Liver (tissue), 9 donors: ENCODE measurements around the gene PRMT7. TPM values are rescaled to one million over a fixed set of nuclear protein-coding genes. Genes with fewer than 3 reads are reported as not detected.

Experiments
- DNase-seq: peaks from one replicate; pipeline ENCODE4 v3.0.0-alpha.2; 2017; ENCODE audit warnings: low spot score
- H3K27ac ChIP-seq, 2 donors: one replicate each; pipeline ENCODE4 v1.7.0; 2013; ENCODE audit warnings: inconsistent platforms in 2 of 2, low read length in 2 of 2, control low read depth in 1 of 2, low read depth in 1 of 2, mild to moderate bottlenecking in 1 of 2
- H3K27me3 ChIP-seq, 4 donors: one replicate each; pipeline versions ENCODE4 v1.6.1 to v1.7.0; 2013; ENCODE audit warnings: low read length in 3 of 4, inconsistent platforms in 1 of 4, mild to moderate bottlenecking in 1 of 4, moderate library complexity in 1 of 4; ENCODE audit not compliant: control insufficient read depth in 4 of 4, insufficient read depth in 4 of 4
- H3K36me3 ChIP-seq, 4 donors: one replicate each; pipeline versions ENCODE4 v1.6.1 to v1.7.0; 2013; ENCODE audit warnings: low read length in 3 of 4, mild to moderate bottlenecking in 3 of 4, low read depth in 1 of 4, moderate library complexity in 1 of 4; ENCODE audit not compliant: control insufficient read depth in 4 of 4, insufficient read depth in 3 of 4
- H3K4me1 ChIP-seq, 4 donors: one replicate each; pipeline versions ENCODE4 v1.6.1 to v1.7.0; 2013; ENCODE audit warnings: low read length in 3 of 4, mild to moderate bottlenecking in 3 of 4, moderate library complexity in 1 of 4; ENCODE audit not compliant: control insufficient read depth in 4 of 4, insufficient read depth in 4 of 4
- H3K4me3 ChIP-seq, 3 donors: one replicate each; pipeline versions ENCODE4 v1.6.1 to v1.7.0; 2013; ENCODE audit warnings: low read length in 3 of 3, control low read depth in 1 of 3, low read depth in 1 of 3, mild to moderate bottlenecking in 1 of 3
- H3K9ac ChIP-seq, 2 donors: one replicate each; pipeline ENCODE4 v1.7.0; 2013; ENCODE audit warnings: low read length in 2 of 2, mild to moderate bottlenecking in 2 of 2, moderate library complexity in 2 of 2, control low read depth in 1 of 2, low read depth in 1 of 2
- H3K9me3 ChIP-seq, 4 donors: one replicate each; pipeline versions ENCODE4 v1.6.1 to v1.7.0; 2013; ENCODE audit warnings: low read length in 3 of 4; ENCODE audit not compliant: control insufficient read depth in 4 of 4
- EGR1 ChIP-seq, 2 donors: IDR thresholded peaks; 2 replicates each; pipeline ENCODE4 v1.6.1; 2016 to 2018; ENCODE audit warnings: antibody characterized with exemption in 2 of 2, low read depth in 2 of 2
- FOXA1 ChIP-seq: IDR thresholded peaks from 2 replicates; pipeline ENCODE4 v1.6.1; 2016; ENCODE audit warnings: antibody characterized with exemption
- FOXA2 ChIP-seq: IDR thresholded peaks from 2 replicates; pipeline ENCODE4 v1.6.1; 2016; ENCODE audit warnings: antibody characterized with exemption
- GABPA ChIP-seq, 2 donors: IDR thresholded peaks in 1 of 2; conservative IDR thresholded peaks in 1 of 2; 2 replicates each; pipeline ENCODE4 v1.6.1; 2016; ENCODE audit warnings: antibody characterized with exemption in 2 of 2, mild to moderate bottlenecking in 1 of 2, moderate library complexity in 1 of 2
- HNF4A ChIP-seq, 2 donors: conservative IDR thresholded peaks; 2 replicates each; pipeline ENCODE4 v1.6.1; 2016; ENCODE audit warnings: antibody characterized with exemption in 2 of 2, mild to moderate bottlenecking in 2 of 2
- HNF4G ChIP-seq: IDR thresholded peaks from 2 replicates; pipeline ENCODE4 v1.6.1; 2016; ENCODE audit warnings: antibody characterized with exemption
- JUND ChIP-seq, 2 donors: IDR thresholded peaks; 2 replicates each; pipeline ENCODE4 v1.6.1; 2016; ENCODE audit warnings: antibody characterized with exemption in 2 of 2
- RAD21 ChIP-seq, 2 donors: IDR thresholded peaks; 2 replicates each; pipeline ENCODE4 v1.6.1; 2016; ENCODE audit warnings: antibody characterized with exemption in 2 of 2, mild to moderate bottlenecking in 2 of 2
- RXRA ChIP-seq, 2 donors: IDR thresholded peaks; 2 replicates each; pipeline ENCODE4 v1.6.1; 2017 to 2018; ENCODE audit warnings: antibody characterized with exemption in 2 of 2, mild to moderate bottlenecking in 1 of 2
- YY1 ChIP-seq: IDR thresholded peaks from 2 replicates; pipeline ENCODE4 v1.6.1; 2016; ENCODE audit warnings: antibody characterized with exemption, mild to moderate bottlenecking
- WGBS: extraction: QIAGEN DNeasy Blood & Tissue Kit; methylation state at CpG from one replicate; pipeline ENCODE4 v1.1.7; 2013; 5-methylcytosine and 5-hydroxymethylcytosine counted together
- polyA plus RNA-seq, 2 donors: library from polyadenylated mRNA; stranded (reverse) in 1 of 2; unstranded in 1 of 2; fragments of 200-250 nt in 1 of 2; fragments of >200 nt in 1 of 2; fragmentation: Nextera tagmentation in 1 of 2; extraction: Ambion mirVana in 1 of 2; gene quantifications; one replicate each; pipeline versions ENCODE4 v1.2.1 to v1.2.3, GENCODE V29; 2013 to 2015
- total RNA-seq, 2 donors: library from RNA; depleted of rRNA; stranded (reverse); fragments of >200 nt; gene quantifications; one replicate each; pipeline ENCODE4 v1.2.3, GENCODE V29; 2014
- TF ChIP-seq, protein P1 (sequence below): IDR thresholded peaks from 2 replicates; pipeline ENCODE4 v1.6.1; 2016; ENCODE audit warnings: antibody characterized with exemption, mild to moderate bottlenecking
- TF ChIP-seq, protein P2 (sequence below): IDR thresholded peaks from 2 replicates; pipeline ENCODE4 v1.6.1; 2016; ENCODE audit warnings: antibody characterized with exemption
- TF ChIP-seq, protein P3 (sequence below): IDR thresholded peaks from 2 replicates; pipeline ENCODE4 v1.6.1; 2016; ENCODE audit warnings: antibody characterized with exemption
- TF ChIP-seq, protein P4 (sequence below): IDR thresholded peaks from 2 replicates; pipeline ENCODE4 v1.6.1; 2016; ENCODE audit warnings: antibody characterized with exemption
- donor health status: healthy.
- donor health status: healthy.
- donor health status: healthy.
- donor health status: healthy.
- donor health status: healthy.

PRMT7 gene
- total and polyA plus RNA-seq, 4 donors, result 10.7 to 31.5 (median 17.5) TPM

DNA sequence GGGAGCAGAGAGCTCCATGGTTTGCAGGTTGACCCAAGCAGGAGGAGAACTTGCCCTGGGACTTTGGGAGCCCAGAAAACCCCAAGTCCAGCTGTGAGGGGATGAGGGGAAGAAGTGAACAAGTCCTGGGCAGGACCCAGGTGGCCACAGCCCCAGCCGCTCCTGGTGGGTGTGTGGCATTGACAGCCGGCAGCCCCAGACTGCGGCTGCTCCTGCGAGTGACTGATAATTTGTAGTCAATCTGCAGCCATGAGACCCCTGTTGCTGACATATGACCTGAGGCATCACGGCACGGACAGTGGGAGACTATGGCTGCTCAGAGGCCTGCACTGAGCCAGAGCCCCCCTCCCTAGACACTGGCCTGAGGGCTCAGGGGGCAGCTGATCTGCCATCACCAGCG is 66.4 kb downstream of the PRMT7 start (continued):
- TF ChIP-seq, protein P1, sequence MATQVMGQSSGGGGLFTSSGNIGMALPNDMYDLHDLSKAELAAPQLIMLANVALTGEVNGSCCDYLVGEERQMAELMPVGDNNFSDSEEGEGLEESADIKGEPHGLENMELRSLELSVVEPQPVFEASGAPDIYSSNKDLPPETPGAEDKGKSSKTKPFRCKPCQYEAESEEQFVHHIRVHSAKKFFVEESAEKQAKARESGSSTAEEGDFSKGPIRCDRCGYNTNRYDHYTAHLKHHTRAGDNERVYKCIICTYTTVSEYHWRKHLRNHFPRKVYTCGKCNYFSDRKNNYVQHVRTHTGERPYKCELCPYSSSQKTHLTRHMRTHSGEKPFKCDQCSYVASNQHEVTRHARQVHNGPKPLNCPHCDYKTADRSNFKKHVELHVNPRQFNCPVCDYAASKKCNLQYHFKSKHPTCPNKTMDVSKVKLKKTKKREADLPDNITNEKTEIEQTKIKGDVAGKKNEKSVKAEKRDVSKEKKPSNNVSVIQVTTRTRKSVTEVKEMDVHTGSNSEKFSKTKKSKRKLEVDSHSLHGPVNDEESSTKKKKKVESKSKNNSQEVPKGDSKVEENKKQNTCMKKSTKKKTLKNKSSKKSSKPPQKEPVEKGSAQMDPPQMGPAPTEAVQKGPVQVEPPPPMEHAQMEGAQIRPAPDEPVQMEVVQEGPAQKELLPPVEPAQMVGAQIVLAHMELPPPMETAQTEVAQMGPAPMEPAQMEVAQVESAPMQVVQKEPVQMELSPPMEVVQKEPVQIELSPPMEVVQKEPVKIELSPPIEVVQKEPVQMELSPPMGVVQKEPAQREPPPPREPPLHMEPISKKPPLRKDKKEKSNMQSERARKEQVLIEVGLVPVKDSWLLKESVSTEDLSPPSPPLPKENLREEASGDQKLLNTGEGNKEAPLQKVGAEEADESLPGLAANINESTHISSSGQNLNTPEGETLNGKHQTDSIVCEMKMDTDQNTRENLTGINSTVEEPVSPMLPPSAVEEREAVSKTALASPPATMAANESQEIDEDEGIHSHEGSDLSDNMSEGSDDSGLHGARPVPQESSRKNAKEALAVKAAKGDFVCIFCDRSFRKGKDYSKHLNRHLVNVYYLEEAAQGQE, result no peak
- no peak for TF ChIP-seq RXRA (IDR thresholded peaks at IDR 0.05)
- TF ChIP-seq, protein P2, sequence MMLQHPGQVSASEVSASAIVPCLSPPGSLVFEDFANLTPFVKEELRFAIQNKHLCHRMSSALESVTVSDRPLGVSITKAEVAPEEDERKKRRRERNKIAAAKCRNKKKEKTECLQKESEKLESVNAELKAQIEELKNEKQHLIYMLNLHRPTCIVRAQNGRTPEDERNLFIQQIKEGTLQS, result no peak
- no peak for TF ChIP-seq JUND (IDR thresholded peaks at IDR 0.05)
- no peak for TF ChIP-seq GABPA (IDR thresholded peaks at IDR 0.05 in 1 of 2, conservative IDR thresholded peaks at IDR 0.05 in 1 of 2)
- TF ChIP-seq FOXA1, result no peak
- TF ChIP-seq HNF4A (conservative IDR thresholded peaks at IDR 0.05), result no peak

DNA sequence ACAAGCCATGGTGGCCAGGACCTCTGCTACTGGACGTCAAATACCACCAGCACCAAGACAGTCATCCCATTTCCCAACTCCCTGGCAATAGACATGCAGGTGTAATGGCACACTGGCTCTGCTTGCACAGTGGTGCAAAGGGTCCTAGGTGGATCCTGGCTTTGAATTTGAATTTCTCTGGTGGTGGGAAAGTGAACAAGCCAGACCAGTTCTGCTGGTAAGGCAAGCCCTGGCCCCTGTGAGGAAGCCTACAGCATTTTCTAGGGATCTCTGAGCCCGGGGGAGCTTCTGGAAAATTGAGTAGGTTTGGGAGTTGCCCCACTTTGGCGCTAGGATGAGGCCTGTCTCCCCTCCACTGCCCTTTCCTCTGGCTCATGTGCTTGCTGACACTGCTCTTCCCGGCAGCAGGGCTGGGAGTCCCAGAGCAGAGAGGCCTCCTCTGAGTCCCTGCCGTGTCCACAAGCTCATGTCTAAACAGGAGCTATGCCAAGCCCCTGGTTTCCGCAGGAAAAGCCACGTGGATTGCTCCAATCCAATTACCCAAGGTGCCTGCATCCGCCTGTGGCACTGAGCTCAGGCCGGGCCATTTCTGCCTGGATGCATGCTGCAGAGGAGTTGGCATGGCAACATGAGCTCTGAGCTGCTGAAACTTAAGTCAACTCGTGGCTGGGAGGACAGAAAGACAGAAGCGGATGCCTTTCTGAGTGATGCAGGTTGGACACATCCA is 67.0 kb downstream of the PRMT7 start:
- no peaks in the 10 kb centered on the region for H3K27me3 ChIP-seq
- no peaks in the 10 kb centered on the region for H3K36me3 ChIP-seq
- no peak for TF ChIP-seq FOXA1
- no peak for TF ChIP-seq RXRA (IDR thresholded peaks at IDR 0.05)
- TF ChIP-seq, protein P3, sequence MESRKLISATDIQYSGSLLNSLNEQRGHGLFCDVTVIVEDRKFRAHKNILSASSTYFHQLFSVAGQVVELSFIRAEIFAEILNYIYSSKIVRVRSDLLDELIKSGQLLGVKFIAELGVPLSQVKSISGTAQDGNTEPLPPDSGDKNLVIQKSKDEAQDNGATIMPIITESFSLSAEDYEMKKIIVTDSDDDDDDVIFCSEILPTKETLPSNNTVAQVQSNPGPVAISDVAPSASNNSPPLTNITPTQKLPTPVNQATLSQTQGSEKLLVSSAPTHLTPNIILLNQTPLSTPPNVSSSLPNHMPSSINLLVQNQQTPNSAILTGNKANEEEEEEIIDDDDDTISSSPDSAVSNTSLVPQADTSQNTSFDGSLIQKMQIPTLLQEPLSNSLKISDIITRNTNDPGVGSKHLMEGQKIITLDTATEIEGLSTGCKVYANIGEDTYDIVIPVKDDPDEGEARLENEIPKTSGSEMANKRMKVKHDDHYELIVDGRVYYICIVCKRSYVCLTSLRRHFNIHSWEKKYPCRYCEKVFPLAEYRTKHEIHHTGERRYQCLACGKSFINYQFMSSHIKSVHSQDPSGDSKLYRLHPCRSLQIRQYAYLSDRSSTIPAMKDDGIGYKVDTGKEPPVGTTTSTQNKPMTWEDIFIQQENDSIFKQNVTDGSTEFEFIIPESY, result no peak
- TF ChIP-seq HNF4G, result no peak
- TF ChIP-seq YY1, result no peak
- no peak for TF ChIP-seq EGR1 (IDR thresholded peaks at IDR 0.05; ENCODE audit: low read depth in 2 of 2)
- TF ChIP-seq, protein P1, result no peak
- no peak for TF ChIP-seq HNF4A (conservative IDR thresholded peaks at IDR 0.05)
- no peak for TF ChIP-seq RAD21 (IDR thresholded peaks at IDR 0.05)
- TF ChIP-seq, protein P2, result no peak
- TF ChIP-seq, protein P4, sequence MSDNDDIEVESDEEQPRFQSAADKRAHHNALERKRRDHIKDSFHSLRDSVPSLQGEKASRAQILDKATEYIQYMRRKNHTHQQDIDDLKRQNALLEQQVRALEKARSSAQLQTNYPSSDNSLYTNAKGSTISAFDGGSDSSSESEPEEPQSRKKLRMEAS, result no peak
- no peak for TF ChIP-seq FOXA2
- H3K9me3 ChIP-seq, result no peaks in the 10 kb centered on the region
- no peak for DNase-seq
- no peaks in the 10 kb centered on the region for H3K4me1 ChIP-seq
- no peak overlapping the region for H3K9ac ChIP-seq
- H3K4me3 ChIP-seq, result no peak overlapping the region
- 90% methylated on average over 11 of the region's 11 CpGs for WGBS
- no peak overlapping the region for H3K27ac ChIP-seq
